PFSK-1 (cell line): ENCODE data around the gene OR52B2. TPM values are rescaled to one million over a fixed set of nuclear protein-coding genes. Genes with fewer than 3 reads are reported as not detected.

Experiments
- FOXP2 ChIP-seq: optimal IDR thresholded peaks from 2 replicates; pipeline ENCODE3; 2011; ENCODE audit warnings: borderline replicate concordance, control low read depth, inconsistent platforms; ENCODE audit not compliant: insufficient read depth; ENCODE audit errors: extremely low read length, extremely low read depth
- POLR2AphosphoS5 ChIP-seq: IDR thresholded peaks from 2 replicates; pipeline ENCODE4 v1.6.1; 2012; ENCODE audit warnings: low read depth, mild to moderate bottlenecking, control low read depth, low read length, moderate library complexity
- REST ChIP-seq, 2 experiments: IDR thresholded peaks; 2 replicates each; pipeline versions ENCODE4 v1.6.1 to v1.8.0; 2011 to 2012; ENCODE audit warnings: low read depth in 2 of 2, low read length in 2 of 2, control low read depth in 1 of 2, inconsistent platforms in 1 of 2, mild to moderate bottlenecking in 1 of 2, moderate library complexity in 1 of 2; ENCODE audit not compliant: insufficient read depth in 1 of 2
- SIN3A ChIP-seq: IDR thresholded peaks from 2 replicates; pipeline ENCODE4 v1.6.1; 2012; ENCODE audit warnings: mild to moderate bottlenecking, low read length, moderate library complexity, borderline replicate concordance; ENCODE audit not compliant: insufficient read depth
- TAF1 ChIP-seq: IDR thresholded peaks from 2 replicates; pipeline ENCODE4 v1.6.1; 2012; ENCODE audit warnings: low read length, control low read depth, borderline replicate concordance; ENCODE audit not compliant: insufficient read depth
- polyA plus RNA-seq: library from polyadenylated mRNA; unstranded; fragments of >200 nt; gene quantifications from one replicate; pipeline ENCODE4 v1.2.1, GENCODE V29; 2012; ENCODE audit warnings: low read depth, missing spikeins; ENCODE audit not compliant: insufficient read length

The OR52B2 gene
- polyA plus RNA-seq: not detected

GRCh38 chr11:6170226-6170625 lies at the start of gene OR52B2:
OR52B2 (minus strand) TSS chr11:6170326; CDS start chr11:6170326, 0 bp downstream.
- TF ChIP-seq FOXP2: no peak
- no peak for TF ChIP-seq REST (IDR thresholded peaks at IDR 0.05; ENCODE audit: insufficient read depth in 1 of 2, low read depth in 2 of 2, low read length in 2 of 2)

- TF ChIP-seq TAF1 (no peak), POLR2AphosphoS5 (no peak), REST (IDR thresholded peaks at IDR 0.05; ENCODE audit: insufficient read depth in 1 of 2, low read depth in 2 of 2, low read length in 2 of 2) (no peak), FOXP2 (no peak)
Observed at GRCh38 chr11:6219359-6219758, 49.2 kb upstream of the OR52B2 start.

GRCh38 chr11:6217722-6218121 lies 47.6 kb upstream of the OR52B2 start:
- no peak for TF ChIP-seq SIN3A
- TF ChIP-seq FOXP2: no peak
- TF ChIP-seq REST (IDR thresholded peaks at IDR 0.05; ENCODE audit: insufficient read depth in 1 of 2, low read depth in 2 of 2, low read length in 2 of 2): no peak
- no peak for TF ChIP-seq TAF1
- TF ChIP-seq POLR2AphosphoS5: no peak

GRCh38 chr11:6216501-6216900 lies 46.4 kb upstream of the OR52B2 start:
- TF ChIP-seq REST (IDR thresholded peaks at IDR 0.05; ENCODE audit: insufficient read depth in 1 of 2, low read depth in 2 of 2, low read length in 2 of 2) (no peak), FOXP2 (no peak), SIN3A (no peak), POLR2AphosphoS5 (no peak), TAF1 (no peak)

GRCh38 chr11:6214530-6214929 lies 44.4 kb upstream of the OR52B2 start:
- no peak for TF ChIP-seq TAF1
- no peak for TF ChIP-seq POLR2AphosphoS5
- no peak for TF ChIP-seq REST (IDR thresholded peaks at IDR 0.05; ENCODE audit: insufficient read depth in 1 of 2, low read depth in 2 of 2, low read length in 2 of 2)
- TF ChIP-seq FOXP2: no peak
- TF ChIP-seq SIN3A: no peak
